Immature natural killer cell (primary cell): ENCODE measurements around the gene CD1C. TPM values are rescaled to one million over a fixed set of nuclear protein-coding genes. Genes with fewer than 3 reads are reported as not detected.
"Not testable (repeated sequence)": the region's sequence is repeated elsewhere in the genome, so short reads cannot be mapped to it uniquely, and the experiment has no call there.

Experiments used
- DNase-seq, 3 donors: peaks; one replicate each; pipeline ENCODE4 v3.0.0; 2022; ENCODE audit warnings: mixed read lengths in 1 of 3
- H3K27ac Mint-ChIP-seq, 6 donors: one replicate each; pipeline ENCODE4 v1.8.0; 2020; ENCODE audit warnings: mixed read lengths in 6 of 6, mild to moderate bottlenecking in 5 of 6, inconsistent platforms in 4 of 6, moderate library complexity in 3 of 6
- H3K27me3 Mint-ChIP-seq, 3 donors: one replicate each; pipeline ENCODE4 v1.8.0; 2020 to 2021; ENCODE audit warnings: low read depth in 3 of 3, mild to moderate bottlenecking in 3 of 3, mixed read lengths in 3 of 3, moderate library complexity in 3 of 3, inconsistent platforms in 1 of 3
- H3K36me3 Mint-ChIP-seq, 3 donors: one replicate each; pipeline ENCODE4 v1.8.0; 2020; ENCODE audit warnings: mixed read lengths in 3 of 3, inconsistent platforms in 2 of 3, mild to moderate bottlenecking in 2 of 3
- H3K4me1 Mint-ChIP-seq, 2 donors: one replicate each; pipeline ENCODE4 v1.8.0; 2020; ENCODE audit warnings: inconsistent platforms in 2 of 2, mild to moderate bottlenecking in 2 of 2, mixed read lengths in 2 of 2, moderate library complexity in 1 of 2
- H3K4me3 Mint-ChIP-seq, 5 donors: one replicate each; pipeline ENCODE4 v1.8.0; 2020; ENCODE audit warnings: mild to moderate bottlenecking in 5 of 5, mixed read lengths in 5 of 5, inconsistent platforms in 3 of 5, moderate library complexity in 3 of 5
- H3K9me3 Mint-ChIP-seq, 6 donors: one replicate each; pipeline ENCODE4 v1.8.0; 2020; ENCODE audit warnings: mild to moderate bottlenecking in 6 of 6, mixed read lengths in 6 of 6, inconsistent platforms in 4 of 6, moderate library complexity in 3 of 6
- polyA plus RNA-seq, 3 donors: library from polyadenylated mRNA; unstranded; fragments of 300-500 nt; fragmentation: Illumina TruSeq; gene quantifications; one replicate each; pipeline ENCODE4 v1.2.3, GENCODE V29; 2021

CD1C gene
- polyA plus RNA-seq: 10 to 100 TPM in 2 of 3 donors, 1 to 10 TPM in 1; 2.0 to 65.8 (median 29.7) TPM

- no peak for DNase-seq
- no peak within 1 kb of the TSS for H3K4me3 Mint-ChIP-seq
- no peaks in the 10 kb centered on the region for H3K9me3 Mint-ChIP-seq
- H3K4me1 Mint-ChIP-seq: peaks cover 12 to 14% of the 10 kb centered on the region in 2 donors
- H3K27ac Mint-ChIP-seq: no peak within 1 kb of the TSS
- no peaks in the 10 kb centered on the region for H3K36me3 Mint-ChIP-seq
- peaks cover 0 to 8% (median 8%) of the 10 kb centered on the region in 3 donors for H3K27me3 Mint-ChIP-seq
These were observed at the start of gene CD1C for GRCh38 chr1:158289811-158290210. Gene CD1C, plus strand, starts transcription at chr1:158289923. Its CDS starts 142 bp downstream, at chr1:158290065.

- peaks cover 13 to 20% (median 17%) of the 10 kb centered on the region in 3 donors for H3K27me3 Mint-ChIP-seq
- H3K36me3 Mint-ChIP-seq: no peaks in the 10 kb centered on the region
- no peak overlapping the region for H3K4me3 Mint-ChIP-seq
- DNase-seq: no peak
- peaks cover 19 to 23% of the 10 kb centered on the region in 2 donors for H3K4me1 Mint-ChIP-seq
- peaks cover 0 to 4% (median 0%) of the 10 kb centered on the region in 6 donors for H3K9me3 Mint-ChIP-seq
- no peak overlapping the region for H3K27ac Mint-ChIP-seq
These were observed 43.1 kb upstream of the CD1C start for GRCh38 chr1:158246650-158247049.

- Mint-ChIP-seq H3K27me3 (peaks cover 13 to 20% (median 15%) of the 10 kb centered on the region in 3 donors), H3K27ac (peak overlapping the region in 1 of 6 donors; percentile 2)
- peak; percentile 56 to 60 (median 58) for DNase-seq
These were observed 41.6 kb upstream of the CD1C start for GRCh38 chr1:158248118-158248517.

GRCh38 chr1:158248771-158249170 is 41.0 kb upstream of the CD1C start:
- Mint-ChIP-seq H3K4me3 (peak overlapping the region; percentile 12 to 78 (median 63)), H3K27me3 (peaks cover 9 to 20% (median 14%) of the 10 kb centered on the region in 3 donors), H3K36me3 (no peaks in the 10 kb centered on the region), H3K4me1 (peaks cover 19 to 23% of the 10 kb centered on the region in 2 donors), H3K27ac (no peak overlapping the region), H3K9me3 (peaks cover 0 to 4% (median 0%) of the 10 kb centered on the region in 6 donors)
- DNase-seq: no peak

More at GRCh38 chr1:158248118-158248517, 41.6 kb upstream of the CD1C start:
- peaks cover 0 to 4% (median 0%) of the 10 kb centered on the region in 6 donors for H3K9me3 Mint-ChIP-seq
- no peaks in the 10 kb centered on the region for H3K36me3 Mint-ChIP-seq
- H3K4me1 Mint-ChIP-seq: peaks cover 19 to 23% of the 10 kb centered on the region in 2 donors
- H3K4me3 Mint-ChIP-seq: peak overlapping the region; percentile 39 to 78 (median 63)

- H3K9me3 Mint-ChIP-seq: peaks cover 0 to 2% (median 0%) of the 10 kb centered on the region in 6 donors
- H3K27me3 Mint-ChIP-seq: peaks cover 9 to 17% (median 15%) of the 10 kb centered on the region in 3 donors
- H3K4me3 Mint-ChIP-seq: no peak overlapping the region
- DNase-seq: no peak
- no peak overlapping the region for H3K27ac Mint-ChIP-seq
- no peaks in the 10 kb centered on the region for H3K36me3 Mint-ChIP-seq
- H3K4me1 Mint-ChIP-seq: peaks cover 19 to 23% of the 10 kb centered on the region in 2 donors
These were observed 40.1 kb upstream of the CD1C start for GRCh38 chr1:158249646-158250045.

- Mint-ChIP-seq H3K27ac (no peak overlapping the region), H3K9me3 (peaks cover 0 to 2% (median 0%) of the 10 kb centered on the region in 6 donors), H3K27me3 (peaks cover 9 to 15% (median 12%) of the 10 kb centered on the region in 3 donors), H3K4me1 (peaks cover 19 to 23% of the 10 kb centered on the region in 2 donors), H3K4me3 (no peak overlapping the region), H3K36me3 (no peaks in the 10 kb centered on the region)
- DNase-seq: no peak
These were observed 38.6 kb upstream of the CD1C start for GRCh38 chr1:158251163-158251562.

GRCh38 chr1:158255656-158256055 is 34.1 kb upstream of the CD1C start:
- no peak overlapping the region for H3K4me3 Mint-ChIP-seq

GRCh38 chr1:158256747-158257146 is 33.0 kb upstream of the CD1C start:
- not testable (repeated sequence) for H3K4me1 Mint-ChIP-seq, H3K9me3 Mint-ChIP-seq, H3K36me3 Mint-ChIP-seq, DNase-seq, H3K4me3 Mint-ChIP-seq, H3K27ac Mint-ChIP-seq
- H3K27me3 Mint-ChIP-seq: peaks cover 0 to 10% (median 8%) of the 10 kb centered on the region in 3 donors

More at GRCh38 chr1:158255656-158256055, 34.1 kb upstream of the CD1C start:
- no peaks in the 10 kb centered on the region for H3K4me1 Mint-ChIP-seq
- H3K36me3 Mint-ChIP-seq: no peaks in the 10 kb centered on the region
- peaks cover 2 to 13% (median 6%) of the 10 kb centered on the region in 3 donors for H3K27me3 Mint-ChIP-seq
- no peaks in the 10 kb centered on the region for H3K9me3 Mint-ChIP-seq
- DNase-seq: no peak
- H3K27ac Mint-ChIP-seq: no peak overlapping the region

GRCh38 chr1:158257888-158258287 is 31.8 kb upstream of the CD1C start:
- no peak for DNase-seq
- H3K27me3 Mint-ChIP-seq: peaks cover 0 to 13% (median 8%) of the 10 kb centered on the region in 3 donors
- no peaks in the 10 kb centered on the region for H3K36me3 Mint-ChIP-seq
- no peaks in the 10 kb centered on the region for H3K9me3 Mint-ChIP-seq
- H3K4me3 Mint-ChIP-seq: no peak overlapping the region
- H3K27ac Mint-ChIP-seq: no peak overlapping the region
- no peaks in the 10 kb centered on the region for H3K4me1 Mint-ChIP-seq

GRCh38 chr1:158259117-158259516 is 30.6 kb upstream of the CD1C start:
- Mint-ChIP-seq H3K27ac (no peak overlapping the region), H3K4me3 (no peak overlapping the region), H3K36me3 (no peaks in the 10 kb centered on the region), H3K27me3 (peaks cover 0 to 14% (median 13%) of the 10 kb centered on the region in 3 donors), H3K4me1 (no peaks in the 10 kb centered on the region), H3K9me3 (peaks cover 0 to 2% (median 0%) of the 10 kb centered on the region in 6 donors)
- no peak for DNase-seq

- no peak for DNase-seq
- peaks cover 0 to 6% (median under 1%) of the 10 kb centered on the region in 6 donors for H3K9me3 Mint-ChIP-seq
- peaks cover 0 to 11% (median 3%) of the 10 kb centered on the region in 3 donors for H3K27me3 Mint-ChIP-seq
- no peak overlapping the region for H3K4me3 Mint-ChIP-seq
- H3K4me1 Mint-ChIP-seq: peaks cover 3 to 5% of the 10 kb centered on the region in 2 donors
- no peak overlapping the region for H3K27ac Mint-ChIP-seq
- no peaks in the 10 kb centered on the region for H3K36me3 Mint-ChIP-seq
These were observed 17.0 kb upstream of the CD1C start for GRCh38 chr1:158272681-158273080.

- H3K27ac Mint-ChIP-seq: no peak overlapping the region
- no peak overlapping the region for H3K4me3 Mint-ChIP-seq
- H3K27me3 Mint-ChIP-seq: peaks cover 0 to 6% (median 3%) of the 10 kb centered on the region in 3 donors
- peaks cover 3 to 5% of the 10 kb centered on the region in 2 donors for H3K4me1 Mint-ChIP-seq
- H3K36me3 Mint-ChIP-seq: peaks cover 0 to 4% (median 0%) of the 10 kb centered on the region in 3 donors
- DNase-seq: no peak
- peaks cover 0 to 6% (median 1%) of the 10 kb centered on the region in 6 donors for H3K9me3 Mint-ChIP-seq
These were observed 14.9 kb upstream of the CD1C start for GRCh38 chr1:158274797-158275196.

- not testable (repeated sequence) for H3K36me3 Mint-ChIP-seq, H3K27ac Mint-ChIP-seq, DNase-seq, H3K4me3 Mint-ChIP-seq
- Mint-ChIP-seq H3K9me3 (peaks cover 2 to 18% (median 9%) of the 10 kb centered on the region in 6 donors), H3K27me3 (peaks cover 3 to 15% (median 14%) of the 10 kb centered on the region in 3 donors), H3K4me1 (peaks cover 12 to 14% of the 10 kb centered on the region in 2 donors)
These were observed 7.3 kb upstream of the CD1C start for GRCh38 chr1:158282421-158282820.

GRCh38 chr1:158283965-158284364 is 5.8 kb upstream of the CD1C start:
- DNase-seq: no peak
- Mint-ChIP-seq H3K36me3 (no peaks in the 10 kb centered on the region), H3K4me1 (peaks cover 12 to 14% of the 10 kb centered on the region in 2 donors), H3K4me3 (no peak overlapping the region), H3K27me3 (peaks cover 3 to 15% (median 14%) of the 10 kb centered on the region in 3 donors), H3K9me3 (peaks cover 2 to 11% (median 9%) of the 10 kb centered on the region in 6 donors), H3K27ac (no peak overlapping the region)
